HEK293T (cell line): Measurements from ENCODE around the gene TMPRSS9.
"Not testable (repeated sequence)": the region's sequence is repeated elsewhere in the genome, so short reads cannot be mapped to it uniquely, and the experiment has no call there.

Source experiments
- CTCF ChIA-PET: fragments of 350-600 bp; formaldehyde crosslinking; extraction: SDS; loops from one replicate; lab custom pipeline; 2021; ENCODE audit warnings: antibody characterized with exemption, inconsistent platforms; lab: Yijun Ruan, JAX
- POLR2A ChIA-PET: fragments of 350-600 bp; formaldehyde crosslinking; extraction: SDS; loops from one replicate; lab custom pipeline; 2020; ENCODE audit warnings: antibody characterized with exemption, inconsistent platforms; lab: Yijun Ruan, JAX
- DNase-seq: peaks from one replicate; pipeline ENCODE4 v3.0.0; 2012; ENCODE audit warnings: mixed read lengths; ENCODE audit errors: extremely low spot score
- ARNT ChIP-seq: fragments of 450-650 bp; IDR thresholded peaks from 2 replicates; pipeline ENCODE4 v1.6.1; 2017; ENCODE audit warnings: mild to moderate bottlenecking
- BHLHE40 ChIP-seq: fragments of 450-650 bp; IDR thresholded peaks from 2 replicates; pipeline ENCODE4 v1.6.1; 2016; ENCODE audit warnings: mild to moderate bottlenecking, moderate library complexity, borderline replicate concordance
- CTBP1 ChIP-seq: fragments of 450-650 bp; IDR thresholded peaks from 2 replicates; pipeline ENCODE4 v1.6.1; 2016; ENCODE audit warnings: borderline replicate concordance
- ELF4 ChIP-seq: fragments of 450-650 bp; IDR thresholded peaks from 2 replicates; pipeline ENCODE4 v1.6.1; 2017; ENCODE audit warnings: antibody characterized with exemption
- FOXA1 ChIP-seq: fragments of 450-650 bp; IDR thresholded peaks from 2 replicates; pipeline ENCODE4 v1.6.1; 2016; ENCODE audit warnings: mild to moderate bottlenecking
- FOXK2 ChIP-seq: fragments of 450-650 bp; IDR thresholded peaks from 2 replicates; pipeline ENCODE4 v1.6.1; 2016; ENCODE audit warnings: mild to moderate bottlenecking
- FOXM1 ChIP-seq: fragments of 450-650 bp; IDR thresholded peaks from 2 replicates; pipeline ENCODE4 v1.6.1; 2017; ENCODE audit warnings: mild to moderate bottlenecking, borderline replicate concordance
- HDGF ChIP-seq: fragments of 450-650 bp; IDR thresholded peaks from 2 replicates; pipeline ENCODE4 v1.6.1; 2017; ENCODE audit warnings: antibody characterized with exemption, borderline replicate concordance
- L3MBTL2 ChIP-seq: fragments of 450-650 bp; conservative IDR thresholded peaks from 2 replicates; pipeline ENCODE4 v1.6.1; 2016; ENCODE audit warnings: mild to moderate bottlenecking
- LEF1 ChIP-seq: fragments of 450-650 bp; IDR thresholded peaks from 2 replicates; pipeline ENCODE4 v1.6.1; 2017; ENCODE audit warnings: mild to moderate bottlenecking, borderline replicate concordance
- NFRKB ChIP-seq: fragments of 450-650 bp; IDR thresholded peaks from 2 replicates; pipeline ENCODE4 v1.6.1; 2016; ENCODE audit warnings: mild to moderate bottlenecking, moderate library complexity
- PKNOX1 ChIP-seq: fragments of 450-650 bp; IDR thresholded peaks from 2 replicates; pipeline ENCODE4 v1.6.1; 2016
- SP1 ChIP-seq: fragments of 450-650 bp; IDR thresholded peaks from 2 replicates; pipeline ENCODE4 v1.6.1; 2017
- SUZ12 ChIP-seq: fragments of 450-650 bp; IDR thresholded peaks from 2 replicates; pipeline ENCODE4 v1.6.1; 2016; ENCODE audit warnings: mild to moderate bottlenecking
- TARDBP ChIP-seq: fragments of 450-650 bp; IDR thresholded peaks from 2 replicates; pipeline ENCODE4 v1.6.1; 2016
- ZNF384 ChIP-seq: fragments of 450-650 bp; IDR thresholded peaks from 2 replicates; pipeline ENCODE4 v1.6.1; 2016

Gene TMPRSS9

GRCh38 chr19:2341244-2341751, 18.8 kb upstream of the TMPRSS9 start:
- no peak for TF ChIP-seq SUZ12
- TF ChIP-seq SP1: no peak
- no peak for TF ChIP-seq NFRKB
- no peak for TF ChIP-seq FOXA1
- TF ChIP-seq CTBP1: no peak
- no peak for TF ChIP-seq ZNF384
- CTCF ChIA-PET: no interaction called here
- POLR2A ChIA-PET: no interaction called here

DNA sequence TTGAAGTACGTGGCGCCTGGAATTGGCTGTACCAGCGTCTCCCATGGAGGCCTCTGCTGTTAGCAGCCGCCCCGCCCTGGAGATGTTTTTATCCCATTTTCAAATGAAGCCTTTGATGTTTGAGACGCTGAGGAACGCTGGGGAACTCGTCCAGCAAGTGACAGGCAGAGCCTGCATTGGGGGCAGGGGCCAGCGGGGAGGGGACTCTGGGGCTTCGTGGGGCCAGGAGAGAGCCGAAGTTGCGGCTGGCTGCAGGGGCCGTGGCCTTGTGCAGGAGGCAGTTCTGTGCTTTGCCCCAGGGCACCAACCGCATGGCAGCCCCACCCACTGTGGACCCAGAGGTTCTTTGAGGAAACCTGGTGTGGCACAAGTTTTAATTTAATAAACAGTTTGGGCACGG, 18.1 kb upstream of the TMPRSS9 start:
- TF ChIP-seq BHLHE40: no peak
- no peak for TF ChIP-seq L3MBTL2
- no peak for DNase-seq
- ChIA-PET CTCF (no interaction called here), POLR2A (no interaction called here)

More at GRCh38 chr19:2341244-2341751, 18.8 kb upstream of the TMPRSS9 start:
- DNase-seq: no peak

DNA sequence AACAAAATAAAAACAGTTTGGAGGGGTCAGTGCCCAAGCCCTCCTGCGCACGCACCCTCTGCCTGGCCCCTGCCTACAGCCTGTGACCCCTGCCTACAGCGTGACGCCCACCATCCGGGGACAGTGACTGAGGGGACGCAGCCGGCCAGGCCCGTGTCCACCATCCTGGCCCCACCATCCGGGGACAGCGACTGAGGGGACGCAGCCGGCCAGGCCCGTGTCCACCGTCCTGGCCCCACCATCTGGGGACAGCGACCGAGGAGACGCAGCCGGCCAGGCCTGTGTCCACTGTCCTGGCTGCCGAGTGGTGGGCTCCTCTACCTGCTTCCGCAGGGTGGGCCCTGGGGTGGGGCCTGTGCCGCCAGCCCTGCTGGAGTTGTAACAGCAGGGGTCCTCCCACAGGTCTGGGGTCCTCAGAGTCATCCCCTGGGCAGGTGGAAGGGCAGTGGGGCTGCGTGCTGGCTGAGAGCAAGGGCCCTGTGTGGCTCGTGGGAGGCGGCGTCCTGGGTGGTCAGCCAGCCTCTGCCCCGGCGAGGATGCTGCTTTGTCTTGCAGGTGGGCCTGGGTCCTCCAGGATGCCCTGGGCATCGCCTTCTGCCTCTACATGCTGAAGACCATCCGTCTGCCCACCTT, 17.3 kb upstream of the TMPRSS9 start:
- DNase-seq: no peak
- CTCF ChIA-PET: no interaction called here
- no peak for TF ChIP-seq LEF1
- TF ChIP-seq TARDBP: no peak
- TF ChIP-seq NFRKB: no peak
- TF ChIP-seq BHLHE40: no peak
- no peak for TF ChIP-seq ELF4
- no peak for TF ChIP-seq PKNOX1
- TF ChIP-seq FOXA1: no peak
- TF ChIP-seq FOXK2: no peak
- TF ChIP-seq HDGF: no peak
- TF ChIP-seq ARNT: no peak
- TF ChIP-seq FOXM1: no peak
- TF ChIP-seq ZNF384: no peak
- TF ChIP-seq L3MBTL2: no peak
- TF ChIP-seq SUZ12: no peak
- no peak for TF ChIP-seq CTBP1
- TF ChIP-seq SP1: no peak
- POLR2A ChIA-PET: no interaction called here

DNA sequence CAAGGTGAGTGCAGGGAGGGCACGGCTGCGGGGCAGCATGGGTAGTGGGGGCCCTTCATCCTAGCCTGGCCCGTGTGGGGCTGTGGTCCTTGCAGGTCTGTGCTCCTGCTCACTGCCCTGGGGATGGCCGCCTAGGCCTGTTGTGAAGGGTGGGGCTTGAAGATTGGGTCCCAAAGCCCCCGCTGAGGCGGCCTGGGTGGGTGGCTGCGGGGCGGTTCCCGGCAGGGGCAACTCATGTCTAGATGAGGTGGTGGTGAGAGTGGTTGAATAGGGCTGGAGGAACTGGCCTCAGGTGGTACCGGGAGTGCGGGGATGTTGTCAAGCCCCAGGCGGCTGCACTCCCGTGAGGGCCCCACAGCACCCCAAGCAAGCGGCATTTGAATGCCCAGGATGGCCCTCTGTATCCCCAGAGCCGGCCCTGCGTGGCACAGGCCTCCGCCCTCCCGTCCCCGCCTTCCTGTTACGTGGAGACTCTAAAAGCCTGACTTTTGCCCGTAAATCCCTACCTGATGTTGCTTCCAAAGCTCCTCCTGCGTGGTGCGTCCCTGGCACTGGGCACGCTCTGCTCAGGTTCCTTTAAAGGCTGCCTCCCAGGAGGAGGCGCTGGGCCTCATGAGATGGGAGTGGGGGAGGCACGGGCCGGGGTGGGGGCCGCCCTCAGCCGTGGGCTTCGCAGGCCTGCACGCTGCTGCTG, 16.6 kb upstream of the TMPRSS9 start:
- POLR2A ChIA-PET: no interaction called here
- CTCF ChIA-PET: no interaction called here
- no peak for TF ChIP-seq ARNT
- no peak for TF ChIP-seq ZNF384
- no peak for TF ChIP-seq HDGF
- TF ChIP-seq SUZ12: no peak
- TF ChIP-seq FOXA1: no peak
- no peak for TF ChIP-seq FOXK2
- TF ChIP-seq SP1: no peak
- TF ChIP-seq LEF1: no peak
- no peak for TF ChIP-seq FOXM1
- no peak for TF ChIP-seq ELF4
- TF ChIP-seq TARDBP: no peak
- TF ChIP-seq BHLHE40: no peak
- no peak for DNase-seq

GRCh38 chr19:2344381-2344870, 15.6 kb upstream of the TMPRSS9 start:
- no peak for DNase-seq
- ChIA-PET POLR2A (no interaction called here), CTCF (no interaction called here)
- no peak for TF ChIP-seq FOXA1

- DNase-seq: no peak
- CTCF ChIA-PET: no interaction called here
- TF ChIP-seq FOXK2: no peak
- POLR2A ChIA-PET: no interaction called here
These were observed 15.0 kb upstream of the TMPRSS9 start for GRCh38 chr19:2345076-2345475.

DNA sequence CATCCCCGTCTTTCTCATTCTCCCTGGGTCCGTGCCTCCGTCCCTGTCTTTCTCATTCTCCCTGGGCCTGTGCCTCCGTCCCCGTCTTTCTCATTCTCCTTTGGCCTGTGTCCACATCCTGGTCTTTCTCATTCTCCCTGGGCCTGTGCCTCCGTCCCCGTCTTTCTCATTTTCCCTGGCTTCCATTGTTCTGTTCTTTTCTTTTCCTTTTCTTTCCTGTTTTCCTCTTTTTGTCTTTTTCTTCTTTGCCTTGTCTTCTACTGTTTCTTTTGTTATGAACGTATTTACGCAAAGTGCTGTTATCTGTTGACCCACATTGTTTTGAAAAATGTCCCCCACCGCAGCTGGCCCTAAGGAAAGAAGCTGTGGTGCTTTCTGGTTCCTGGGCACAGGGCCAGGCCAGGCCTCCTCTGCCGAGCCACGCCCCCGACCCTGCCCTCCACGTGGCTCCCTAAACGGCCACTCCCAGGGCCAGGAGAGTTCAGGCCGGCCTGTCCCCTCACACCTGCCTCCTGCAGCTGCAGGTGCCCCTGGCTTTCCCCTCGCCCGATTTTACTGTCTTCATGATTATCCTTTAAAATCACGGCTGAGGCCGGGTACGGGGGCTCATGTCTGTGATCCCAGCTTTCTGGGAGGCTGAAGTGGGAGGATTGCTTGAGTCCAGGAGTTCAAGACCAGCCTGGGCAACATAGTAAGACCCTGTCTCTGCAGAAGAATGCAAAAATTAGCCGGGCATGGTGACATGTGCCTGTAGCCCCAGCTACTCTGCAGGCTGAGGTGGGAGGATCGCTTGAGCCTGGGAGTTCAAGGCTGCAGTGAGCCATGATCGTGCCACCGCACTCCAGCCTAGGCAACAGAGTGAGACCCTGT, 14.0 kb upstream of the TMPRSS9 start:
- POLR2A ChIA-PET: no interaction called here
- no peak for TF ChIP-seq FOXA1
- no peak for TF ChIP-seq HDGF
- no peak for DNase-seq
- CTCF ChIA-PET: no interaction called here

GRCh38 chr19:2349818-2350217, 10.2 kb upstream of the TMPRSS9 start:
- POLR2A ChIA-PET, DNase-seq, CTCF ChIA-PET: not testable (repeated sequence)
